HCT116 (cell line): Measurements from ENCODE around the gene C2CD2L. TPM values are rescaled to one million over a fixed set of nuclear protein-coding genes. Genes with fewer than 3 reads are reported as not detected.

ENCODE experiments used
- ATAC-seq: fragments of 200-7000 bp; cut with Tn5 transposase; 2 replicates; pipeline ENCODE4 v1.9.1; 2020; ENCODE audit warnings: mild to moderate bottlenecking, moderate library complexity
- BruUV-seq: library from RNA; stranded (reverse); fragments of 400-500 nt; replicated peaks from 2 replicates; lab custom pipeline; 2021; lab: Mats Ljungman, UMichigan
- CTCF ChIA-PET: fragments of 300-600 bp; sonication (Branson Sonifier 250); formaldehyde crosslinking; loops from one replicate; lab custom pipeline; 2021; ENCODE audit warnings: antibody characterized with exemption; lab: Charles Lee
- POLR2A ChIA-PET: fragments of 300-600, 350-600 bp; sonication (Branson Sonifier 250); formaldehyde crosslinking; loops from one replicate; lab custom pipeline; 2021; ENCODE audit warnings: antibody characterized with exemption; lab: Charles Lee
- RAD21 ChIA-PET, 2 experiments: fragments of 300-600 bp; sonication (Branson Sonifier 250); formaldehyde crosslinking; loops; one replicate each; lab custom pipeline; 2023; ENCODE audit warnings: low total read pairs in 2 of 2; ENCODE audit not compliant: uncharacterized antibody in 2 of 2, unreplicated experiment in 2 of 2, low non-redundant PET in 1 of 2; lab: Charles Lee
- DNase-seq: peaks from one replicate; pipeline ENCODE4 v3.0.0-alpha.2; 2010; ENCODE audit warnings: low read depth, low spot score
- H2AFZ ChIP-seq: fragments of 200-600 bp; shearing (Covaris generic), sonication (generic); 2 replicates; pipeline ENCODE4 v1.6.1; 2017; ENCODE audit warnings: low read depth, mixed run types, mixed read lengths, antibody characterized with exemption, low read length; ENCODE audit not compliant: poor library complexity, severe bottlenecking
- H3K27ac ChIP-seq: 2 replicates; pipeline ENCODE4 v1.5.1; 2012; ENCODE audit warnings: low read depth, low read length
- H3K27me3 ChIP-seq: fragments of 200-600 bp; sonication (generic); 2 replicates; pipeline ENCODE4 v1.6.1; 2016; ENCODE audit warnings: mixed run types, low read length, mixed read lengths; ENCODE audit not compliant: insufficient read depth
- H3K36me3 ChIP-seq, 2 experiments: fragments of 200-500 bp in 1 of 2; fragments of 200-600 bp in 1 of 2; sonication (Bioruptor generic) in 1 of 2; sonication (generic) in 1 of 2; 2 replicates each; pipeline versions ENCODE4 v1.5.1 to v1.6.1; 2014 to 2016; ENCODE audit warnings: low read length in 2 of 2, inconsistent platforms in 1 of 2, mixed read lengths in 1 of 2, mixed run types in 1 of 2; ENCODE audit not compliant: insufficient read depth in 2 of 2, control insufficient read depth in 1 of 2
- H3K4me1 ChIP-seq, 2 experiments: fragments of 200-600 bp in 1 of 2; sonication (generic) in 1 of 2; 2 replicates each; pipeline versions ENCODE4 v1.5.1 to v1.6.1; 2012 to 2017; ENCODE audit warnings: low read length in 2 of 2, inconsistent platforms in 1 of 2, mild to moderate bottlenecking in 1 of 2, mixed read lengths in 1 of 2, mixed run types in 1 of 2, moderate library complexity in 1 of 2; ENCODE audit not compliant: insufficient read depth in 2 of 2, control insufficient read depth in 1 of 2
- H3K4me2 ChIP-seq: fragments of 200-600 bp; sonication (generic); 2 replicates; pipeline ENCODE4 v1.6.1; 2017; ENCODE audit warnings: mixed run types, low read length, mixed read lengths
- H3K4me3 ChIP-seq, 2 experiments: fragments of 200-600 bp in 1 of 2; sonication (generic) in 1 of 2; replicated peaks in 1 of 2; 2 replicates each; pipeline ENCODE4 v1.5.1; 2011 to 2016; ENCODE audit warnings: low read length in 2 of 2, control low read depth in 1 of 2, low read depth in 1 of 2, mild to moderate bottlenecking in 1 of 2, mixed read lengths in 1 of 2, mixed run types in 1 of 2
- H3K79me2 ChIP-seq: fragments of 200-600 bp; sonication (generic); 2 replicates; pipeline ENCODE4 v1.6.1; 2017; ENCODE audit warnings: mild to moderate bottlenecking, mixed run types, low read length, moderate library complexity, mixed read lengths; ENCODE audit not compliant: insufficient read depth
- H3K9ac ChIP-seq: fragments of 200-600 bp; sonication (generic); 2 replicates; pipeline ENCODE4 v1.6.1; 2016; ENCODE audit warnings: low read length, mixed read lengths
- H3K9me2 ChIP-seq: fragments of 200-600 bp; sonication (generic), shearing (Covaris generic); 2 replicates; pipeline ENCODE4 v1.6.1; 2017; ENCODE audit warnings: mixed run types, mild to moderate bottlenecking, moderate library complexity; ENCODE audit not compliant: insufficient read depth
- H3K9me3 ChIP-seq, 2 experiments: fragments of 200-500 bp in 1 of 2; fragments of 200-600 bp in 1 of 2; sonication (Bioruptor generic) in 1 of 2; sonication (generic) in 1 of 2; 2 replicates each; pipeline ENCODE4 v1.6.1; 2014 to 2017; ENCODE audit warnings: low read length in 2 of 2, mixed read lengths in 2 of 2, inconsistent platforms in 1 of 2, low read depth in 1 of 2, mild to moderate bottlenecking in 1 of 2, mixed run types in 1 of 2, moderate library complexity in 1 of 2; ENCODE audit not compliant: control insufficient read depth in 1 of 2, insufficient read depth in 1 of 2
- H4K20me1 ChIP-seq: fragments of 200-600 bp; sonication (generic), shearing (Covaris generic); 2 replicates; pipeline ENCODE4 v1.6.1; 2017; ENCODE audit warnings: mixed run types, mild to moderate bottlenecking, moderate library complexity; ENCODE audit not compliant: insufficient read depth
- EGR1 ChIP-seq: IDR thresholded peaks from 2 replicates; pipeline ENCODE4 v1.6.1; 2012; ENCODE audit warnings: low read depth
- EZH2phosphoT487 ChIP-seq: fragments of 200-600 bp; IDR thresholded peaks from 2 replicates; pipeline ENCODE4 v1.6.1; 2018; ENCODE audit warnings: antibody characterized with exemption, borderline replicate concordance
- FOSL1 ChIP-seq: IDR thresholded peaks from 2 replicates; pipeline ENCODE4 v1.6.1; 2012; ENCODE audit warnings: low read depth
- JUND ChIP-seq: IDR thresholded peaks from 2 replicates; pipeline ENCODE4 v1.6.1; 2012
- POLR2A ChIP-seq: IDR thresholded peaks from 2 replicates; pipeline ENCODE4 v1.7.0; 2011; ENCODE audit warnings: borderline replicate concordance; ENCODE audit not compliant: insufficient read depth, insufficient read length; ENCODE audit errors: extremely low read depth
- RAD21 ChIP-seq: IDR thresholded peaks from 2 replicates; pipeline ENCODE4 v1.6.1; 2012; ENCODE audit warnings: low read depth, mild to moderate bottlenecking
- SIN3A ChIP-seq: IDR thresholded peaks from 2 replicates; pipeline ENCODE4 v1.6.1; 2012; ENCODE audit warnings: low read depth
- SRF ChIP-seq: IDR thresholded peaks from 2 replicates; pipeline ENCODE4 v1.6.1; 2012; ENCODE audit warnings: low read depth
- TCF7L2 ChIP-seq: IDR thresholded peaks from 2 replicates; pipeline ENCODE4 v1.7.0; 2011; ENCODE audit warnings: borderline replicate concordance, inconsistent platforms; ENCODE audit not compliant: insufficient read depth, insufficient read length; ENCODE audit errors: extremely low read depth
- ZFX ChIP-seq: fragments of 450-650 bp; IDR thresholded peaks from 2 replicates; pipeline ENCODE4 v1.6.1; 2017
- ZNF274 ChIP-seq: fragments of 200-500 bp; sonication (Bioruptor generic); IDR thresholded peaks from 2 replicates; pipeline ENCODE4 v1.6.1; 2014; ENCODE audit warnings: mild to moderate bottlenecking, low read depth, low read length, inconsistent platforms
- intact Hi-C: fragments of 100-400 bp; cut with micrococcal nuclease; formaldehyde crosslinking; loops from 2 replicates; pipeline ENCODE4 v1.10.0; 2022
- total RNA-seq: library from RNA; stranded (reverse); gene quantifications from one replicate; pipeline ENCODE4 v1.2.1, GENCODE V29; 2021; ENCODE audit not compliant: unreplicated experiment
- TF ChIP-seq, protein P1 (sequence below): IDR thresholded peaks from 2 replicates; pipeline ENCODE4 v1.6.1; 2012; ENCODE audit warnings: low read depth
- TF ChIP-seq, protein P2 (sequence below): IDR thresholded peaks from 2 replicates; pipeline ENCODE4 v1.6.1; 2012
- TF ChIP-seq, protein P3 (sequence below): IDR thresholded peaks from 2 replicates; pipeline ENCODE4 v1.6.1; 2012

C2CD2L gene
- total RNA-seq, 1 experiment from 2014 or later, result 12.4 TPM

DNA sequence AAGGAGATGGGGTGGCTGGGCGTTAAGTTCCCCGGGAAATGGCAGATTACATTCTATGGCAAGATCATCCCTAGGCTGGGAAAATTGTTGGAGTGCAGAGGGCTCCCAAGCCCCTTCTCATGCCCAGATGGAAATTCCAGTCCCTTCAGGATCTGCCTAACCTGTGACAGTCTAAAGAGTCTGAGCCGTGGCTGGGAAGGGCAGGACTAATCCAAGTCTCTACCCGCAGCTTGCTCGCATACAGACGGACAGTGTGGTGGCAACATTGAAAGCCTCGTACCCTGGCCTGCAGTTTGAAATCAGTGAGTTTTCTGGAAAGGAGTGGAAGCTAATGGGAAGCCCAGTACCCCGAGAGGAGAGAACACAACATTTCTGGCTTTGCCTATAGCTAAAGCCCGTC is 18.7 kb upstream of the C2CD2L start:
- Histone ChIP-seq H3K9me2 (no peaks in the 10 kb centered on the region), H4K20me1 (peaks cover 2% of the 10 kb centered on the region; the same call in 1 of the 2 replicates), H2AFZ (no peak overlapping the region), H3K9me3 (no peaks in the 10 kb centered on the region), H3K79me2 (peaks cover 34% of the 10 kb centered on the region), H3K27me3 (no peaks in the 10 kb centered on the region), H3K4me1 (peaks cover 29 to 46% of the 10 kb centered on the region in 2 experiments), H3K9ac (no peak overlapping the region)
- CTCF ChIA-PET, result no interaction called here
- no TSS peak for BruUV-seq
- ATAC-seq (no peak), DNase-seq (no peak)
- POLR2A ChIA-PET, result no interaction called here
- RAD21 ChIA-PET, result interaction anchor here in 1 of 2 experiments (0.6 kb wide), 1 partner anchor 214 kb away, joined by 3 read pairs; no protein-coding TSS in a partner anchor
- intact Hi-C loops, result no loop called here
- TF ChIP-seq, protein P1, sequence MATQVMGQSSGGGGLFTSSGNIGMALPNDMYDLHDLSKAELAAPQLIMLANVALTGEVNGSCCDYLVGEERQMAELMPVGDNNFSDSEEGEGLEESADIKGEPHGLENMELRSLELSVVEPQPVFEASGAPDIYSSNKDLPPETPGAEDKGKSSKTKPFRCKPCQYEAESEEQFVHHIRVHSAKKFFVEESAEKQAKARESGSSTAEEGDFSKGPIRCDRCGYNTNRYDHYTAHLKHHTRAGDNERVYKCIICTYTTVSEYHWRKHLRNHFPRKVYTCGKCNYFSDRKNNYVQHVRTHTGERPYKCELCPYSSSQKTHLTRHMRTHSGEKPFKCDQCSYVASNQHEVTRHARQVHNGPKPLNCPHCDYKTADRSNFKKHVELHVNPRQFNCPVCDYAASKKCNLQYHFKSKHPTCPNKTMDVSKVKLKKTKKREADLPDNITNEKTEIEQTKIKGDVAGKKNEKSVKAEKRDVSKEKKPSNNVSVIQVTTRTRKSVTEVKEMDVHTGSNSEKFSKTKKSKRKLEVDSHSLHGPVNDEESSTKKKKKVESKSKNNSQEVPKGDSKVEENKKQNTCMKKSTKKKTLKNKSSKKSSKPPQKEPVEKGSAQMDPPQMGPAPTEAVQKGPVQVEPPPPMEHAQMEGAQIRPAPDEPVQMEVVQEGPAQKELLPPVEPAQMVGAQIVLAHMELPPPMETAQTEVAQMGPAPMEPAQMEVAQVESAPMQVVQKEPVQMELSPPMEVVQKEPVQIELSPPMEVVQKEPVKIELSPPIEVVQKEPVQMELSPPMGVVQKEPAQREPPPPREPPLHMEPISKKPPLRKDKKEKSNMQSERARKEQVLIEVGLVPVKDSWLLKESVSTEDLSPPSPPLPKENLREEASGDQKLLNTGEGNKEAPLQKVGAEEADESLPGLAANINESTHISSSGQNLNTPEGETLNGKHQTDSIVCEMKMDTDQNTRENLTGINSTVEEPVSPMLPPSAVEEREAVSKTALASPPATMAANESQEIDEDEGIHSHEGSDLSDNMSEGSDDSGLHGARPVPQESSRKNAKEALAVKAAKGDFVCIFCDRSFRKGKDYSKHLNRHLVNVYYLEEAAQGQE, result no peak
- TF ChIP-seq SIN3A (no peak), EGR1 (no peak)
- TF ChIP-seq, all 23 proteins: peak for 0
- H3K36me3 ChIP-seq, result peaks cover 4 to 11% of the 10 kb centered on the region in 2 experiments; a peak in 2 of 4 replicates
- H3K4me3 ChIP-seq, result no peak overlapping the region
- H3K4me2 ChIP-seq, result no peak overlapping the region
- no peak overlapping the region for H3K27ac ChIP-seq

DNA sequence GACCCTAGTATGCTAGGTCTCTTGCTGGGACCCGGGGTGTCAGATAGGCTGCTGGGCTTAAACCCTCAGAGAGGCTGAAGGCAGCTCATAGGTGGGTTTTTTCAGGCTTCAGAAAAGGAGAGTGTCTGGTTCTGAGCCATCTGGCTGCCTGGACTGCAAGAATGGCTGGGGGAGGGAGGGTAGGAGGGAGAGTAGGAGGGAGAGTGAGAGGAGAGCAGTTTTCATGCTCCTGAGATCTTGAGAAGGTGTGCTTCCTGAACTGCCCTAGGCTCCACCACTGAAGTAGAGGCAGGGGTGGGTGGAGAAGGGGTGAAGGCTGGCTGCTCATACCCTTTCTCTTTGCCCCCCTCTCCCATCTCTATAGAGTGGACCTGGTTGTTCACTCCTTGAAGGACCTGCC is 17.8 kb upstream of the C2CD2L start:
- H3K79me2 ChIP-seq, result peaks cover 43% of the 10 kb centered on the region
- no TSS peak for BruUV-seq
- peaks cover 11% of the 10 kb centered on the region; the same call in 1 of the 2 replicates for H4K20me1 ChIP-seq
- H2AFZ ChIP-seq, result no peak overlapping the region
- H3K27ac ChIP-seq, result no peak overlapping the region
- intact Hi-C loops, result no loop called here
- H3K9me3 ChIP-seq, result no peaks in the 10 kb centered on the region
- TF ChIP-seq SRF (no peak), ZNF274 (no peak), RAD21 (no peak), POLR2A (no peak), FOSL1 (no peak), TCF7L2 (no peak), SIN3A (no peak), EGR1 (no peak), ZFX (no peak), JUND (no peak), EZH2phosphoT487 (no peak)
- TF ChIP-seq, protein P2, sequence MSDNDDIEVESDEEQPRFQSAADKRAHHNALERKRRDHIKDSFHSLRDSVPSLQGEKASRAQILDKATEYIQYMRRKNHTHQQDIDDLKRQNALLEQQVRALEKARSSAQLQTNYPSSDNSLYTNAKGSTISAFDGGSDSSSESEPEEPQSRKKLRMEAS, result no peak
- TF ChIP-seq, protein P3, sequence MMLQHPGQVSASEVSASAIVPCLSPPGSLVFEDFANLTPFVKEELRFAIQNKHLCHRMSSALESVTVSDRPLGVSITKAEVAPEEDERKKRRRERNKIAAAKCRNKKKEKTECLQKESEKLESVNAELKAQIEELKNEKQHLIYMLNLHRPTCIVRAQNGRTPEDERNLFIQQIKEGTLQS, result no peak
- H3K9ac ChIP-seq, result no peak overlapping the region
- DNase-seq, result no peak
- peaks cover 29 to 43% of the 10 kb centered on the region in 2 experiments for H3K4me1 ChIP-seq
- no peaks in the 10 kb centered on the region for H3K27me3 ChIP-seq
- CTCF ChIA-PET, result no interaction called here
- RAD21 ChIA-PET, result no interaction called here
- H3K9me2 ChIP-seq, result no peaks in the 10 kb centered on the region
- POLR2A ChIA-PET, result no interaction called here
- no peak overlapping the region for H3K4me3 ChIP-seq
- ATAC-seq, result no peak
- peaks cover 4 to 20% of the 10 kb centered on the region in 2 experiments; a peak in 2 of 4 replicates for H3K36me3 ChIP-seq
- H3K4me2 ChIP-seq, result no peak overlapping the region
